Esophagus muscularis mucosa (tissue), 3 donors: ENCODE measurements around the gene VRK1.

Experiments
- POLR2AphosphoS5 ChIP-seq, 2 donors: sonication (generic); formaldehyde crosslinking; IDR thresholded peaks; one replicate each; pipeline ENCODE4 v1.6.1; 2017; ENCODE audit warnings: antibody characterized with exemption in 2 of 2
- TF ChIP-seq, protein P1 (sequence below), 3 experiments: fragments of 200-600 bp in 2 of 3; fragments of 450-650 bp in 1 of 3; sonication (generic) in 2 of 3; IDR thresholded peaks; one replicate each; pipeline ENCODE4 v1.5.1; 2017 to 2019; ENCODE audit warnings: antibody characterized with exemption in 3 of 3, mild to moderate bottlenecking in 2 of 3, moderate library complexity in 1 of 3

DNA sequence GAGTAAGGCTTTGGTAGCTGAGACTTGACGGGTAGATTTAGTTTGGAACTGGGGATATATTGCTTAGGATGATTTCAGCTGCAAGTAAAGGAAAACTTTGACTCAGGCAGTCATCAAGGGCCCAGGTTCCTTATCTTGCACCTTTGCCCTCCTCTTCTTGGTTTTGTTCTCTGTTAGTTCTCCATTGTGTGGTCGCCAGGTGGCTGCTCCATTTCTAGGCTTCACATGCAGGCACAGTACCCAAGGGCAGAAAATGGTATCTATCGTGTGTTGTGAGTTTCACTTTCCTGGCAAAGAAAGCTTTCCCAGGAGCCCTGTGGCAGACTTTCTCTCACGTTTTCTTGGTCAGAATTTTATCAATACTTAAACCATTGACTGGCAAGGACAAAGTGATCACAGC, 50.8 kb downstream of the VRK1 start:
- TF ChIP-seq, protein P1, sequence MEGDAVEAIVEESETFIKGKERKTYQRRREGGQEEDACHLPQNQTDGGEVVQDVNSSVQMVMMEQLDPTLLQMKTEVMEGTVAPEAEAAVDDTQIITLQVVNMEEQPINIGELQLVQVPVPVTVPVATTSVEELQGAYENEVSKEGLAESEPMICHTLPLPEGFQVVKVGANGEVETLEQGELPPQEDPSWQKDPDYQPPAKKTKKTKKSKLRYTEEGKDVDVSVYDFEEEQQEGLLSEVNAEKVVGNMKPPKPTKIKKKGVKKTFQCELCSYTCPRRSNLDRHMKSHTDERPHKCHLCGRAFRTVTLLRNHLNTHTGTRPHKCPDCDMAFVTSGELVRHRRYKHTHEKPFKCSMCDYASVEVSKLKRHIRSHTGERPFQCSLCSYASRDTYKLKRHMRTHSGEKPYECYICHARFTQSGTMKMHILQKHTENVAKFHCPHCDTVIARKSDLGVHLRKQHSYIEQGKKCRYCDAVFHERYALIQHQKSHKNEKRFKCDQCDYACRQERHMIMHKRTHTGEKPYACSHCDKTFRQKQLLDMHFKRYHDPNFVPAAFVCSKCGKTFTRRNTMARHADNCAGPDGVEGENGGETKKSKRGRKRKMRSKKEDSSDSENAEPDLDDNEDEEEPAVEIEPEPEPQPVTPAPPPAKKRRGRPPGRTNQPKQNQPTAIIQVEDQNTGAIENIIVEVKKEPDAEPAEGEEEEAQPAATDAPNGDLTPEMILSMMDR (IDR thresholded peaks at IDR 0.05), result no peak
- TF ChIP-seq POLR2AphosphoS5 (IDR thresholded peaks at IDR 0.05), result no peak
